AG08396 (cell line): ENCODE data around the gene SPHK1.
A peak's percentile ranks its signal among the peaks of the same experiment; 100 is the strongest.

Experiments
- DNase-seq: peaks from one replicate; pipeline ENCODE4 v3.0.0; 2012; ENCODE audit warnings: low spot score, mixed read lengths

Gene SPHK1

GRCh38 chr17:76384987-76385891 lies 830 bp downstream of the SPHK1 start:
- DNase-seq: peak; percentile 77

- peak; percentile 96 for DNase-seq
These were observed 1.7 kb downstream of the SPHK1 start for GRCh38 chr17:76385892-76386786.

DNA sequence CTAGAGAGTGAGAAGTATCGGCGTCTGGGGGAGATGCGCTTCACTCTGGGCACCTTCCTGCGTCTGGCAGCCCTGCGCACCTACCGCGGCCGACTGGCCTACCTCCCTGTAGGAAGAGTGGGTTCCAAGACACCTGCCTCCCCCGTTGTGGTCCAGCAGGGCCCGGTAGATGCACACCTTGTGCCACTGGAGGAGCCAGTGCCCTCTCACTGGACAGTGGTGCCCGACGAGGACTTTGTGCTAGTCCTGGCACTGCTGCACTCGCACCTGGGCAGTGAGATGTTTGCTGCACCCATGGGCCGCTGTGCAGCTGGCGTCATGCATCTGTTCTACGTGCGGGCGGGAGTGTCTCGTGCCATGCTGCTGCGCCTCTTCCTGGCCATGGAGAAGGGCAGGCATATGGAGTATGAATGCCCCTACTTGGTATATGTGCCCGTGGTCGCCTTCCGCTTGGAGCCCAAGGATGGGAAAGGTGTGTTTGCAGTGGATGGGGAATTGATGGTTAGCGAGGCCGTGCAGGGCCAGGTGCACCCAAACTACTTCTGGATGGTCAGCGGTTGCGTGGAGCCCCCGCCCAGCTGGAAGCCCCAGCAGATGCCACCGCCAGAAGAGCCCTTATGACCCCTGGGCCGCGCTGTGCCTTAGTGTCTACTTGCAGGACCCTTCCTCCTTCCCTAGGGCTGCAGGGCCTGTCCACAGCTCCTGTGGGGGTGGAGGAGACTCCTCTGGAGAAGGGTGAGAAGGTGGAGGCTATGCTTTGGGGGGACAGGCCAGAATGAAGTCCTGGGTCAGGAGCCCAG lies 2.8 kb downstream of the SPHK1 start:
- DNase-seq: no peak

DNA sequence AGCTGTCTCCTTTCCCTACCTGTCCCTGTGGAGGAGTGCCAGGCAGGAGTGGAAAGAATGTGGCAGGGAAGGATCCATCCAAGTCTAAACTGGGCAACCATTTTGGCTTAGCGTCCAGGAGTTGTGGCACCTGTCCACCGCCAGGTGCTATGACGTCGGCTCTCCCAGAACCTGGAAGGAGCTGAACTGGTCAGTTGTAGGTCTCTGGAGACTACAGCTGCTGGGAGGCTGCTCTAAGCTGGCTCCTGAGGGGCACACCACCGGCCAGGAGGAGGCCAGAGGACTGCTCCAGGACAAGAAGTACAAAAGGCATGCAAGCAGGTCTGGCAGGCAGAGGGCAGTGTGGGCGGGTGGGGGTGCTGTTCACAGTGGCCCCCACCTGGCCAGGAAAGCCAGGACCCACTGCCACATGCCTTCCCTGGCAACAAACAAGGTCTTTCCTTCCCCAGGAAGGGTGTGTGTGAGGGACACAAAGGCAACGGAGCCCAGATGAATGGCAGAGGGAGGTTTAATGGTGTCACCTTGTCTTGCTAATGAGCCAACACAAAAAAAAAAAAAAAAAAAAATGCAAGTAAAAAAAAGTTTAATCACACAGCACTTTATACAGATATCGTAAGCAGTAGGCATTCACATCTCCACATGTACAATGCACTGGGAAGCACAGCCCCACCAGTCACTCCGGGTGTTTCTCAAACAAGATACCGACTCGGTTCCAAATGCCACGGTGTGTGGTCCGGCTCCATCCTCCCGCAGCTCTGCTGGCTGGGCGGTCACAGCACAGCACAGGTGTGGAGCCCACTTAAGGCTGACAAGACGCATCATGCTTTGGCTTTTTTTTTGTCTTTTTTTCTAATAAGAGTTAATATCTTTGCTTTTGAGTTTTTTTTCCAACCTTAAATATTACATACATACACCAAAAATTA lies 4.8 kb downstream of the SPHK1 start:
- no peak for DNase-seq

DNA sequence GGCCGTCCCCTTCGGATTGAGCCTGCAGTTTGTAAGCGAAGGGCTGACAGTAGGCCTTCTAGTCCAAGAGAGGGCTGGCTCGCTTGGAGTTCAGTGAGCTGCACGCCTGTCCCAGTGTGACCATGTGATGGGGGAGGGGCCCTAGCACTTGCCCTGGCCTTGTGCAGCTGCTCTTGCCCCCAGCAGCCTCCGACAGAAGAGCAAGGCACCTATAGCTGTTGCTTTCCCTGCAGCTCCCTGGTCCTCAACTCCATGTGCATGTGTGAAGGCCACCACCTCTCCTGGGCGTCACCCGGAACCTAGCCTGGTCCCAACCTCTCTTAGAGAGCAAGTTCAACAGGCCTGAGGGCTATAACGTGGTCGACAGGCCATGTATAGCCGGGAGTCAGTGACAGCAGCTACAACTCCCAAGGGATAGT lies 5.6 kb downstream of the SPHK1 start:
- no peak for DNase-seq

DNA sequence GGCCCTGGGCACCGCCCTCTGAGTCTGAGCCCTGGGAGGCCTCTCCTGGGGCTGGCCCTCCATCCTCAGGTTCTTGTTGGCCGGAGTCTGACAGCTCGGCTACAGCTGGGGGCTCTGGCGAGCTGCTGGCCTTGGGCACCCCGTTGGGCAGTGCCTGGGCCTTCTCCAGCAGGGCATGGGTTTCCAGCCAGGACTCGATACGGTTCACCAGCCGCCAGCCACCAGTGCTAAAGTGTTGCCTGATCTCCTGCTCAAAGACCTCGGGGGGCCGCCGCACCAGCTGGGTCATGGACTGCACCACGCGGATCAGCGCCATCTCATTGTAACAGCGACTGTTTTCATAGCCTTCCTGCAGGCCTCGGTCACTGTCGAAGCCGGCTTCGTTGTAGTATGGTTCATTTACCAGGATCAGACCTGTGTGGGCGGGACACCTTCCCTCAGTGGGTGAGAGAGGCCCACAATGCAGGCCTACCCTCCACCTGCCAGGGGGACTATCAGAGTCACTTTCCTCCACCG lies 6.8 kb downstream of the SPHK1 start:
- DNase-seq: no peak

DNA sequence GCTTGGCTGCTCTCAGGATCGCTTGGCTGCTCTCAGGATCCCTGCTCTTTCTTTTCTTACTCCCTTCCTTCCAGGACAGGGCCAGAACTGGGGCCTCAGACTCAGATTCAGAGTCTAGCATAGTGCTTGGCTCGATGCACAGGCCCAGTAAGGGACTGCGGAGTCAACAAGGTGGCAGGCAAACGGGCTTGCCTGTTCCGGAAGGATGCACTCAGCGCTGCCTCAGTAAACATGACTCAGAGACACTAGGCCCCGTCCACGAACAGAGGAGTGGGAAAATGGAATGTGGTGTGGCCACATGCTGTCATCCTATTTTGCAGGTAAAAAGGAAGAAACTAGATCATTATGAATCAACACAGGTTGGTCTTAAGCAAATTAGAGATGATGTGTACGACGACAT lies 9.8 kb downstream of the SPHK1 start:
- no peak for DNase-seq

- no peak for DNase-seq
These were observed 11.6 kb downstream of the SPHK1 start for GRCh38 chr17:76395980-76396379.

DNA sequence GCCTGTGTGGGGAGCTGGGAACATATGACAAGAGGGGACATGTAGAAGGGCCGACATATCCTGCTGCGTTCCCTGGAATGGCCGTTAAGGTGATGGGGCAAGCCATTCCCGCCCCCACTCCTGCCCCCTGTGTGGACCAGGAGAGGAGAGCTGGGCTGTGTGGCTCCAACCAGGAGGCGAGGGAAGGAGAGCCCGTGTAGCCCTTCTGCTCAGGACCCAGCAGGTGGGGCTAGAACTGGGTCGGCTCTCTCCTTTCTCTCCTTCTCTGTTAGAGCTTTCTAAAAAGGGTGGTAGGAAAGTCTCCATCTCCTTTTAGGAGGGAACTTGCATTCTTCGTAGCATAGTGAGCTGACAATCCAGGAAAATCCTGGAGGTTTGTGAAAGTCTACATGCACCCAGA lies 12.8 kb downstream of the SPHK1 start:
- DNase-seq: no peak

DNA sequence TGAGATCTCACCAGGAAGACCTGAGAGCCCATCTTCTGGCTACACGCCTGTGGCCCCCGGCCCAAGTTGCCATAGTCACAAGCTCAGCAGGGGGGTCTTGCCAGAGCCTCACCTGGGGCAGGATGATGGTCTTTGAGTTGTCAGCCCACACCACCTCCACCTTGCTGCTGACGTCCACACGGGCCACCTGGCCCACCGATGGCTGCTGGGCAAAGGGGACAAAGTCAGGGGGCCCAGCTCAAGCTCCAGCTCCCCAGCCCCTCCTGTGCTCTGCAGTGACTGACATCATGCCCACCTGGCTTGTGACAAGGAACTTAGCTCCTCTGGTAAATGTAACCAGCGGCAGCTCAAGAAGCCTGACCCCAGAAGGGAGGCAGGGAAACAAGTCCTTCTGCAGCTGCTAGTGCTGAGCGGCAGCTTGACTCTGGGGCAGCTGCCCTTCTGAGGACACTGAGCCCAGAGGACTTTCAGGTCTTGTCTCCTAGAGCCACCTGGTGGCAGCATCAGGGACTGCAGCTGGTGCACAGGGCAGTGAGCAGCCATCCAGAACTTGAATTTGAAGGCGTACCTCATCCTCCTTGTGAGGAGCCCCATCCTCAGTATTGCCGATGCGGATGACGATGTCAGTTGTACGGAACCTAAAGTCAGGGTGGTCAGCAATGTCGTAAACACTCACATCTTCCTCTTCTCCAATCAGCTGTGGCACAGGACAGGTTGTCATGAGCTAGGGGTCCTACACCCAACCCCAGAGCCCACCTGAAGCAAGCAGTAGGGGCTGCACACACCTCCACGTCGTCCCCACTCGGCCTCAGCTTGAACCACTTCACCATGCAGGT lies 13.5 kb downstream of the SPHK1 start:
- DNase-seq: peak; percentile 92

- DNase-seq: no peak
These were observed 14.2 kb downstream of the SPHK1 start for GRCh38 chr17:76398523-76399174.

- DNase-seq: no peak
These were observed 15.1 kb downstream of the SPHK1 start for GRCh38 chr17:76399175-76400172.

DNA sequence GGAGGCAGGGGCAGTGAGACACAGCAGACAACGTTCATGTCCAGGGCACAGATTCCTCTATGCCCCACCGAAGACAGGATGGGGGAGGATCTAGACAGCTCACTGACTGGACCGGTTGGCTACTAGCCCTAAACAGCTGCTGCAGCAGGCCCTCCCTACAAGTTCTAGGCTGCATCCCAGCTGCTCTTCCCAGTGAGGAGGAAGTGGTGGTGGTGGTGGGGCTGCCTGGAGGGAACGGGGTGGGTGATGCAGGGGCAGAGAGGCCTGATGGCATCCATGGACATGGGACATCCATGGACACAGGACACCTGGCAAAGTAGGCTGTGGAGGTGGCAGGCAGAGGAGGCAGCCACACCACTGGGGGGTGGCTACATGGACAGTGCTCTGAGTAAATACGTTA lies 18.3 kb downstream of the SPHK1 start:
- no peak for DNase-seq

DNA sequence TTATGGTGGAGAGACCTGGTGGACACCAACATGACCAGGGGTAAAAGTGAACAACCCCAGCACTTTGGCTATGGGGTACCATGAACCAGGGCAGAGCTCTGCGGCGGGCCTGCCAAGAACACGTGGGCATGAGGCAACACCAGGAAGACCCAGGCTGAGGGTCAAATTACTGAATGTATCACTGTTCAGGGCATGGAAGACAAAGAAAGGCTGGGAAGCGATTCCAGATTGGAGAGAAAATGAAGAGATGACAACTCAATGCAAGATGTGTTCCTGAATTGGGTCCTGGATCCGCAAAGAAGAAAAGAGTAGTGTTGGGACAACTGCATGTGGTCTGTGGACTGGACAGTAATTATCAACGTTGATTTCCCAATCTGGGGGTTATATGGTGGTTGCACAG lies 19.8 kb downstream of the SPHK1 start:
- DNase-seq: no peak

- no peak for DNase-seq
These were observed 20.7 kb downstream of the SPHK1 start for GRCh38 chr17:76404976-76405563.

DNA sequence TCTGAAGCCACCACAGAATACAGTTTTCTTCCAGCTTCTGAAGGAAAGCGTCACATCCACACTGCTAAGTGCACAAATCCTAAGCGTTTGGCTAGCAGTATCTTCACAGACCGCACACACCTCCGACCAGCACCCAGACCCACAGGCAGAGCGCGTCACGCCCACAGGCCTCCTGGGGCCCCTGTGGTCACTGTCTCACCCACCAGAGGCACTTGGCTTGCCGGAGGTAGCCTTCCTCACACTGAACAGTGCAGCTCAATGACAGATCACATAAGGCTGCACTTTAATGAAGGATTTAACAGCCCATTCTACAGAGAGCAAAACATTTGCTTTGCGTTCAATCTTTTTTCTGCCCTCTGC lies 21.2 kb downstream of the SPHK1 start:
- no peak for DNase-seq

DNA sequence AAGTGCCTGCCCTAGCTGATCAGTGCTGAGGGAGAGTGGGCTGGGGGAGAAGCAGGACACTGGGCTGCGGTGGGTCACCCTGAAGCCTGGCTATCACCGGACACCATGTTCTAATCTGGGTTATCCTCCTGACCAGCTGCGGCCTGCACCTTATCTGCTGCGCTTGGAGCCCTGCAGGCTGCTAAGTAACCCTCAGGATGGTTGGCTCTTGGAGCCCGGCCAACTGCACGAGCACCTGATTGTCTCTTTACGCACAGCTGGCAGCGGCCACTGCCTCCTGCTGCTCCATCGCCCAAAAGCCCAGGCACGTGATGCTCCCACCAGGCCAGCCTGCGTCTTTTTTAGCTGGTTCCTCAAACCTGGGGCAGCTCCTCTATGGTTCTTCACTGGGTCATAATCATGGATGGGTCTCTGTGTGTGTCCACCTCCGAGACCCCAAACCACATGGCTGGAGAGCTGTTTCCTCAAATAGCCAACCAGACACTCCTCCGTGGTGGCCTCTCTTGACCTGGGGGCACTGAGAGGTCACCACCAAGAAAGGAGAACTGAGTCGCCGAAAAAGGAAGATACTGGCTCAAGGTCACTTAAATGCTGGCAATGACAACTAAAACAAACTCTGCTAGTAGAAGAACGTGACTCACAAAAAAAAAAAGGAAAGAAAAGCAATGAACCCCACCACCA lies 21.7 kb downstream of the SPHK1 start:
- no peak for DNase-seq
